PC-9 (cell line): ENCODE data around the gene SLC1A5. TPM values are rescaled to one million over a fixed set of nuclear protein-coding genes. Genes with fewer than 3 reads are reported as not detected.

ENCODE experiments used
- BruUV-seq: library from RNA; stranded (reverse); fragments of 400-500 nt; replicated peaks from 2 replicates; lab custom pipeline; 2021; lab: Mats Ljungman, UMichigan
- CTCF ChIA-PET: fragments of 300-600 bp; sonication (Branson Sonifier 250); formaldehyde crosslinking; loops from one replicate; lab custom pipeline; 2022; ENCODE audit warnings: antibody characterized with exemption; lab: Charles Lee
- POLR2A ChIA-PET: fragments of 300-600 bp; sonication (Branson Sonifier 250); formaldehyde crosslinking; loops from one replicate; lab custom pipeline; 2022; ENCODE audit warnings: antibody characterized with exemption; ENCODE audit not compliant: unreplicated experiment; lab: Charles Lee
- DNase-seq, 2 experiments: peaks; one replicate each; pipeline versions ENCODE4 v3.0.0 to v3.0.0-alpha.2; 2015 to 2022; ENCODE audit warnings: mixed read lengths in 1 of 2
- H2AFZ ChIP-seq: fragments of 200-600 bp; sonication (generic); 2 replicates; pipeline ENCODE4 v1.8.1; 2017; ENCODE audit warnings: antibody characterized with exemption
- H3F3A ChIP-seq: fragments of 200-600 bp; sonication (generic); 2 replicates; pipeline ENCODE4 v1.8.1; 2017; ENCODE audit warnings: antibody characterized with exemption, mild to moderate bottlenecking, low read depth; ENCODE audit not compliant: insufficient read depth
- H3K27ac ChIP-seq: fragments of 200-600 bp; sonication (generic); 2 replicates; pipeline ENCODE4 v1.6.1; 2016; ENCODE audit warnings: mixed run types
- H3K27me3 ChIP-seq: fragments of 200-600 bp; sonication (generic); 2 replicates; pipeline ENCODE4 v1.6.1; 2016; ENCODE audit warnings: low read depth, mixed run types; ENCODE audit not compliant: insufficient read depth
- H3K36me3 ChIP-seq: fragments of 200-600 bp; sonication (generic); 2 replicates; pipeline ENCODE4 v1.6.1; 2016; ENCODE audit warnings: low read depth, mixed run types
- H3K4me1 ChIP-seq: fragments of 200-600 bp; sonication (generic); replicated peaks from 2 replicates; pipeline ENCODE4 v1.6.1; 2016; ENCODE audit warnings: mixed run types; ENCODE audit not compliant: insufficient read depth
- H3K4me2 ChIP-seq: fragments of 200-600 bp; sonication (generic); 2 replicates; pipeline ENCODE4 v1.6.1; 2017; ENCODE audit warnings: mixed run types
- H3K4me3 ChIP-seq: fragments of 200-600 bp; sonication (generic); 2 replicates; pipeline ENCODE4 v1.6.1; 2016; ENCODE audit warnings: mixed run types
- H3K79me2 ChIP-seq: fragments of 200-600 bp; sonication (generic); 2 replicates; pipeline ENCODE4 v1.6.1; 2017; ENCODE audit warnings: low read depth, mixed run types
- H3K9me2 ChIP-seq: fragments of 200-600 bp; sonication (generic); 2 replicates; pipeline ENCODE4 v1.8.1; 2017; ENCODE audit warnings: mild to moderate bottlenecking; ENCODE audit not compliant: insufficient read depth
- H3K9me3 ChIP-seq: fragments of 200-600 bp; sonication (generic); 2 replicates; pipeline ENCODE4 v1.8.1; 2016; ENCODE audit warnings: low read depth; ENCODE audit not compliant: insufficient read depth
- H4K20me1 ChIP-seq: fragments of 200-600 bp; sonication (generic); 2 replicates; pipeline ENCODE4 v1.8.1; 2017; ENCODE audit not compliant: insufficient read depth
- EZH2 ChIP-seq: fragments of 200-600 bp; sonication (generic); IDR thresholded peaks from 2 replicates; pipeline ENCODE4 v1.8.0; 2017; ENCODE audit warnings: antibody characterized with exemption, low read depth
- intact Hi-C: fragments of 100-400 bp; cut with micrococcal nuclease; formaldehyde crosslinking; loops from one replicate; pipeline ENCODE4 v1.10.0; 2022; ENCODE audit not compliant: unreplicated experiment
- total RNA-seq: library from RNA; stranded (reverse); gene quantifications from 2 replicates; pipeline ENCODE4 v1.2.3, GENCODE V29; 2021
- TF ChIP-seq, protein P1 (sequence below): fragments of 200-600 bp; sonication (generic); conservative IDR thresholded peaks from 2 replicates; pipeline ENCODE4 v1.6.1; 2017; ENCODE audit warnings: mixed run types, antibody characterized with exemption, mild to moderate bottlenecking, moderate library complexity

SLC1A5 gene
- total RNA-seq, 1 experiment from 2014 or later = 264 TPM

DNA sequence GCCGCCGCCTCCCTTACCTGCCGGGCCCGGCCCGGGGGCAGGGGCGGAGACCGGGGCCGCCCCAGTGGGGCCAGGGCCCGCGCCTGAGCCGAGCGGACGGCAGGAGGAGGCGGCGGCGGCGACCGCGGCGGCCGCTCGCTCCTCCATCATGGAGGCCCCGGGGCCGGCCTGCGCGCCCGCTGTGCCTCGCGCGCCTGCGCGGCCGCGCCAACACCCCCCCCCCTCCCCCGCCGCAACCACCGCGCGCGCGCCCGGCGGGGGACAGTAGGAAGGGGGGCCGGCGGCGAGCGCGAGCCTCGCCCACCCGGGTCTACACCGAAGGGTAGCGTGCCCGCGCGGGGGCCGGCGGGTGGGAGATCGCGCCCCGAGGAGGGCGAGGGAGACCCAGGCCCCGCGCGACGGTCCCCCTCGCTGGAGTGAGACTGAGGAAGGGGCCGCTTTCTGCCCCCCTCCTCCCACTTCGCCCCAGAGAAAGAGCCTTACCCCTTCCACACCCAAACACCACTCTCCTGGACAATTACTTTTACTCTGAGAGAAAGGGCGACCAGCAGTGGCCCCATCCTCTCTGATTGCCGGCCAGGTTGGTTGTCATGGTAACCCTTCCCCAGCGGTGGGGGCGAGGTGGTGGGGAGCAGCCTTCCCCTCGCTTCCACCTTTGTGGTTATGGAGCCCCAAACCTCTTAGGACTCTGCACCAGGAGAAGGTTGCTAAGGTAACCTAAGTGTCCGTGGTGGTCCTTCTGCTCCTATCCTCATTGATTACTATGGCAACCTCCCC, 41.9 kb downstream of the SLC1A5 start, which contains the start of gene STRN4:
TSS of gene STRN4 (minus strand) at position 170 of the 777 bp plus-strand sequence. CDS start at position 150, 20 bp downstream.
- Histone ChIP-seq H3K9me2 (no peaks in the 10 kb centered on the region), H3K79me2 (peaks cover 53% of the 10 kb centered on the region), H3K27me3 (no peaks in the 10 kb centered on the region), H3K9me3 (no peaks in the 10 kb centered on the region), H4K20me1 (peaks cover 29% of the 10 kb centered on the region), H3K4me2 (peak within 1 kb of the TSS; percentile 82), H3F3A (peaks cover 21% of the 10 kb centered on the region; the same call in 1 of the 2 replicates), H3K36me3 (0 out of 2 replicates have a peak, but pooled peaks cover 6% of the 10 kb centered on the region), H3K4me1 (peaks cover 11% of the 10 kb centered on the region), H3K27ac (no peak within 1 kb of the TSS), H3K4me3 (peak within 1 kb of the TSS; percentile 88), H2AFZ (peak within 1 kb of the TSS; percentile 82)
- POLR2A ChIA-PET = no interaction called here
- TF ChIP-seq, protein P1, sequence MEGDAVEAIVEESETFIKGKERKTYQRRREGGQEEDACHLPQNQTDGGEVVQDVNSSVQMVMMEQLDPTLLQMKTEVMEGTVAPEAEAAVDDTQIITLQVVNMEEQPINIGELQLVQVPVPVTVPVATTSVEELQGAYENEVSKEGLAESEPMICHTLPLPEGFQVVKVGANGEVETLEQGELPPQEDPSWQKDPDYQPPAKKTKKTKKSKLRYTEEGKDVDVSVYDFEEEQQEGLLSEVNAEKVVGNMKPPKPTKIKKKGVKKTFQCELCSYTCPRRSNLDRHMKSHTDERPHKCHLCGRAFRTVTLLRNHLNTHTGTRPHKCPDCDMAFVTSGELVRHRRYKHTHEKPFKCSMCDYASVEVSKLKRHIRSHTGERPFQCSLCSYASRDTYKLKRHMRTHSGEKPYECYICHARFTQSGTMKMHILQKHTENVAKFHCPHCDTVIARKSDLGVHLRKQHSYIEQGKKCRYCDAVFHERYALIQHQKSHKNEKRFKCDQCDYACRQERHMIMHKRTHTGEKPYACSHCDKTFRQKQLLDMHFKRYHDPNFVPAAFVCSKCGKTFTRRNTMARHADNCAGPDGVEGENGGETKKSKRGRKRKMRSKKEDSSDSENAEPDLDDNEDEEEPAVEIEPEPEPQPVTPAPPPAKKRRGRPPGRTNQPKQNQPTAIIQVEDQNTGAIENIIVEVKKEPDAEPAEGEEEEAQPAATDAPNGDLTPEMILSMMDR = no peak
- no peak for TF ChIP-seq EZH2
- intact Hi-C loops = no loop called here
- peak in 1 of 2 experiments; percentile 39 for DNase-seq
- CTCF ChIA-PET = no interaction called here
- BruUV-seq = no TSS peak

DNA sequence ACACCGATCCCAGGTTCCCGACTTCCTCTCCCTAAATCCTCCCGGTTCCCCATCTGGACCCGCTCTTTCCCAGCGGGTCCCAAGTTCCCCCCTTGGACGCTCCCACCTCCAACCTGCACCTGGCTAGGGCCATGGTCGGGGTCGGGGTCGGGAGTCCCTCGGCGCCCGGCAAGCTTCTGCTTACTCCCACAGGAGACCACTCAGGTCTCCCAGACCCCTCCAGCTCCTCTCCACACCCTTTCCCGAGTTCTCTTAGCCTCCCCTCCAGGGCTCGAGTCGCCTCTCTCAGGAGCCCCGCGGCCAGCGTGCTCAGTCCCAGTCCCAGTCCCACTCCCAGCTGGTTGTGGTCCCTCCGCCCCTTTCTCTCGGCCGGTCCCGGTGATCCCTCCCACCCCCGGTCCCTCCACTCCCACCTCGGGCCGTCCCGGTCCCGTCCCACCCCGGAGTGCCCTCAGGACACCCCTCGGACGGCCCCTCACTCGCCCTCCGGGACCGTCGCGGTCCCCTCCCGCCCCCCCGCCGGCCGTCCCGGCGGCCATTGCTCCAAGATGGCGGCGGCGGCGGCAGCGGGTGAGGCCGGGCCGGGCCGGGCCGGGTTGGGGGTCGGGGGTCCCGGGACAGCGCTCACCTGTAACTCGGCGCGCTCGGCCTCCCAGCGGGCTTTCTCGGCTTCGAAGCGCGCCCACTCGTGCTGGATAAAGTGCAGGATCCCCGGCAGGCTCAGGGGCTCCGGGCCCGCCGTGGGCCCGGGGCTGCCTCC, 42.7 kb downstream of the SLC1A5 start, which contains the start of gene FKRP:
TSS of gene FKRP (plus strand) at position 537 of the 760 bp plus-strand sequence. CDS start 9,394 bp downstream, outside the sequence.
- H4K20me1 ChIP-seq = peaks cover 37% of the 10 kb centered on the region
- peaks cover 21% of the 10 kb centered on the region; the same call in 1 of the 2 replicates for H3F3A ChIP-seq
- intact Hi-C loops = no loop called here
- ChIA-PET CTCF (interaction anchor here (0.5 kb wide), 1 partner anchor 49 kb away, joined by 4 read pairs; no protein-coding TSS in a partner anchor), POLR2A (interaction anchor here (0.7 kb wide), 1 partner anchor 508 kb away, joined by 3 read pairs; no protein-coding TSS in a partner anchor)
- H3K4me2 ChIP-seq = peak within 1 kb of the TSS; percentile 82
- H3K27me3 ChIP-seq = no peaks in the 10 kb centered on the region
- peak in 1 of 2 experiments; percentile 23 for DNase-seq
- peak within 1 kb of the TSS; percentile 88 for H3K4me3 ChIP-seq
- no peaks in the 10 kb centered on the region for H3K9me2 ChIP-seq
- peak within 1 kb of the TSS; percentile 82 for H2AFZ ChIP-seq
- H3K36me3 ChIP-seq = 0 out of 2 replicates have a peak, but pooled peaks cover 6% of the 10 kb centered on the region
- H3K9me3 ChIP-seq = no peaks in the 10 kb centered on the region
- peaks cover 11% of the 10 kb centered on the region for H3K4me1 ChIP-seq
- peaks cover 61% of the 10 kb centered on the region for H3K79me2 ChIP-seq
- H3K27ac ChIP-seq = no peak within 1 kb of the TSS
- BruUV-seq = no TSS peak
- TF ChIP-seq, protein P1 = no peak
- TF ChIP-seq EZH2 = no peak

DNA sequence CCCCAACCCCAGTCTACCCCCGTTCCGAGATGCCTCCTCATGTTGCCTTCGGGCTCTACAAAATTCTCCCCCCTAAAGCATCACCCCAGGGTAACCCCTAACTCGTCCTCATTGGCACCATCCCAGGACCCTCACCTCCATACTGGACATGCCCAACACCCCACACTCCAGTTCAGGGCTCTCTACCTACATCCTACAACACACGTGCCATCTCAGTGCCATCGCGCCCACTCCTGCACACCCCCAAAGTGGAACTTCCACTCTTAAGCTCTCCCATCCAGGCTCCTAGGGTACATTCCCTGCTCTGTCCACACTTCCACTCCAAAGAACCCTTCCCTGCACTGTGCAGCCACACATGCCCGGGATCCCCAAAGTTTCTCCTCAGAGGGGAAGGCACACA, 43.4 kb downstream of the SLC1A5 start:
- no TSS peak for BruUV-seq
- intact Hi-C loops = no loop called here
- POLR2A ChIA-PET = interaction anchor here (0.7 kb wide), 1 partner anchor 509 kb away, joined by 3 read pairs; no protein-coding TSS in a partner anchor

More for the DNA sequence above, 43.4 kb downstream of the SLC1A5 start:
- Histone ChIP-seq H3K4me2 (peak overlapping the region; percentile 82), H3K27me3 (no peaks in the 10 kb centered on the region), H3K9me2 (no peaks in the 10 kb centered on the region), H3K4me3 (peak overlapping the region; percentile 88), H2AFZ (no peak overlapping the region), H3K27ac (no peak overlapping the region), H3K79me2 (peaks cover 67% of the 10 kb centered on the region), H4K20me1 (peaks cover 44% of the 10 kb centered on the region), H3K9me3 (no peaks in the 10 kb centered on the region), H3K4me1 (peaks cover 11% of the 10 kb centered on the region), H3K36me3 (peaks cover 11% of the 10 kb centered on the region; the same call in 1 of the 2 replicates), H3F3A (peaks cover 21% of the 10 kb centered on the region; the same call in 1 of the 2 replicates)
- CTCF ChIA-PET = interaction anchor here (0.5 kb wide), 1 partner anchor 50 kb away, joined by 4 read pairs; no protein-coding TSS in a partner anchor
- TF ChIP-seq, protein P1 = no peak
- no peak for TF ChIP-seq EZH2
- DNase-seq = no peak
